Endothelial cell of umbilical vein (primary cell): ENCODE measurements around the gene NARS2. TPM values are rescaled to one million over a fixed set of nuclear protein-coding genes. Genes with fewer than 3 reads are reported as not detected.

ENCODE experiments used
- BruUV-seq: library from RNA; stranded (reverse); fragments of 400-500 nt; replicated peaks from 2 replicates; lab custom pipeline; 2021; lab: Mats Ljungman, UMichigan
- CTCF ChIA-PET: fragments of 300-600, 350-600 bp; sonication (Branson Sonifier 250); formaldehyde crosslinking; loops from one replicate; lab custom pipeline; 2021; ENCODE audit warnings: antibody characterized with exemption, inconsistent platforms; lab: Charles Lee
- POLR2A ChIA-PET: fragments of 300-600, 350-600 bp; sonication (Branson Sonifier 250); formaldehyde crosslinking; loops from one replicate; lab custom pipeline; 2021; ENCODE audit warnings: antibody characterized with exemption, inconsistent platforms; lab: Charles Lee
- DNase-seq: peaks from one replicate; pipeline ENCODE4 v3.0.0-alpha.2; 2011; ENCODE audit warnings: low read depth, low spot score
- FAIRE-seq: peaks from 2 replicates; lab custom pipeline; 2011; peaks lifted over from hg19 to GRCh38; lab: Jason Lieb, UNC
- H2AFZ ChIP-seq: 2 replicates; pipeline ENCODE4 v1.6.0; 2012; ENCODE audit warnings: low read depth, low read length, control low read depth, inconsistent platforms
- H3K27ac ChIP-seq: 2 replicates; pipeline ENCODE4 v1.5.1; 2011; ENCODE audit warnings: low read depth, mild to moderate bottlenecking, control low read depth, low read length, moderate library complexity; ENCODE audit not compliant: insufficient read depth
- H3K27me3 ChIP-seq, 2 experiments: 2 replicates each; pipeline versions ENCODE4 v1.6.0 to v1.6.1; 2011; ENCODE audit warnings: low read length in 2 of 2, mixed read lengths in 1 of 2; ENCODE audit not compliant: control insufficient read depth in 2 of 2, insufficient read depth in 2 of 2
- H3K36me3 ChIP-seq, 2 experiments: 2 replicates in 1 of 2; 3 replicates in 1 of 2; pipeline ENCODE4 v1.5.1; 2011; ENCODE audit warnings: low read length in 2 of 2, mild to moderate bottlenecking in 1 of 2, moderate library complexity in 1 of 2; ENCODE audit not compliant: control insufficient read depth in 2 of 2, insufficient read depth in 2 of 2; ENCODE audit errors: extremely low read depth in 1 of 2
- H3K4me1 ChIP-seq: 3 replicates; pipeline ENCODE4 v1.5.1; 2011; ENCODE audit warnings: mild to moderate bottlenecking, low read length; ENCODE audit not compliant: control insufficient read depth, insufficient read depth; ENCODE audit errors: extremely low read depth
- H3K4me2 ChIP-seq: 2 replicates; pipeline ENCODE4 v1.6.1; 2011; ENCODE audit warnings: low read length, control low read depth, mixed read lengths; ENCODE audit not compliant: insufficient read depth
- H3K4me3 ChIP-seq, 3 experiments: fragments of 200-600 bp in 1 of 3; sonication (generic), shearing (Covaris generic) in 1 of 3; replicated peaks in 1 of 3; 2 replicates each; pipeline ENCODE4 v1.5.1; 2011 to 2016; ENCODE audit warnings: control low read depth in 3 of 3, low read length in 3 of 3, mild to moderate bottlenecking in 2 of 3, inconsistent platforms in 1 of 3, low read depth in 1 of 3, moderate library complexity in 1 of 3; ENCODE audit not compliant: insufficient read depth in 1 of 3
- H3K79me2 ChIP-seq: 2 replicates; pipeline ENCODE4 v1.6.0; 2012; ENCODE audit warnings: low read length, inconsistent platforms; ENCODE audit not compliant: control insufficient read depth, insufficient read depth
- H3K9ac ChIP-seq: replicated peaks from 2 replicates; pipeline ENCODE3; 2011; ENCODE audit warnings: low read length, control low read depth; ENCODE audit not compliant: insufficient read depth; ENCODE audit errors: extremely low read depth
- H3K9me1 ChIP-seq: replicated peaks from 3 replicates; pipeline ENCODE4 v1.6.0; 2011; ENCODE audit warnings: mild to moderate bottlenecking, low read length; ENCODE audit not compliant: control insufficient read depth, insufficient read depth; ENCODE audit errors: extremely low read depth
- H3K9me3 ChIP-seq: replicated peaks from 2 replicates; pipeline ENCODE4 v1.5.1; 2012; ENCODE audit warnings: low read length, inconsistent platforms; ENCODE audit not compliant: control insufficient read depth, insufficient read depth
- H4K20me1 ChIP-seq: replicated peaks from 2 replicates; pipeline ENCODE3; 2011; ENCODE audit warnings: mild to moderate bottlenecking, low read length; ENCODE audit not compliant: control insufficient read depth, insufficient read depth; ENCODE audit errors: extremely low read depth
- EZH2 ChIP-seq: IDR thresholded peaks from 2 replicates; pipeline ENCODE4 v1.6.1; 2012; ENCODE audit warnings: borderline replicate concordance, low read depth, mild to moderate bottlenecking, moderate library complexity, low read length, inconsistent platforms; ENCODE audit not compliant: severe bottlenecking
- FOS ChIP-seq: IDR thresholded peaks from 2 replicates; pipeline ENCODE4 v1.6.1; 2011; ENCODE audit warnings: mild to moderate bottlenecking, low read length, moderate library complexity, borderline replicate concordance; ENCODE audit not compliant: insufficient read depth
- GATA2 ChIP-seq: IDR thresholded peaks from 2 replicates; pipeline ENCODE4 v1.7.0; 2011; ENCODE audit warnings: low read depth, mild to moderate bottlenecking, moderate library complexity, mixed read lengths, low read length; ENCODE audit not compliant: insufficient read length, insufficient read depth
- JUN ChIP-seq: IDR thresholded peaks from 2 replicates; pipeline ENCODE4 v1.6.1; 2011; ENCODE audit warnings: borderline replicate concordance, low read depth; ENCODE audit not compliant: insufficient read length, insufficient read depth
- MYC ChIP-seq: IDR thresholded peaks from one replicate; pipeline ENCODE4 v1.6.1; 2011; ENCODE audit warnings: mild to moderate bottlenecking, low read depth, low read length
- POLR2A ChIP-seq: IDR thresholded peaks from 2 replicates; pipeline ENCODE4 v1.6.1; 2012; ENCODE audit warnings: low read depth, mild to moderate bottlenecking, control low read depth, low read length
- POLR2AphosphoS5 ChIP-seq: IDR thresholded peaks from 2 replicates; pipeline ENCODE4 v1.6.1; 2012; ENCODE audit warnings: low read depth, mild to moderate bottlenecking, control low read depth, low read length, moderate library complexity; ENCODE audit not compliant: insufficient read depth
- dilution Hi-C: fragments of 300-500 bp; cut with MboI; formaldehyde crosslinking; loops from one replicate; pipeline ENCODE4 v1.15.0; 2019; ENCODE audit warnings: low sequenced_read_pairs; ENCODE audit not compliant: extremely low pct_ligation_motif_present
- intact Hi-C: fragments of 100-400 bp; cut with micrococcal nuclease; formaldehyde crosslinking; loops from one replicate; pipeline ENCODE4 v1.10.0; 2022
- polyA plus RNA-seq, 4 experiments: library from polyadenylated mRNA; depleted of rRNA in 3 of 4; stranded (reverse) in 3 of 4; unstranded in 1 of 4; fragments of >200 nt; gene quantifications; 2 replicates each; pipeline versions ENCODE4 v1.2.1 to v1.2.3, GENCODE V29; 2011 to 2012; ENCODE audit warnings: missing spikeins in 1 of 4
- total RNA-seq: library from RNA; stranded (reverse); gene quantifications from 2 replicates; pipeline ENCODE4 v1.2.3, GENCODE V29; 2021
- TF ChIP-seq, protein P1 (sequence below): IDR thresholded peaks from 2 replicates; pipeline ENCODE4 v1.6.1; 2011; ENCODE audit not compliant: insufficient read depth, insufficient read length
- TF ChIP-seq, protein P2 (sequence below), 2 donors: IDR thresholded peaks; 1 replicate in 1 of 2; 2 replicates in 1 of 2; pipeline ENCODE4 v1.5.1; 2011; ENCODE audit warnings: low read length in 2 of 2, mild to moderate bottlenecking in 2 of 2, moderate library complexity in 2 of 2, control low read depth in 1 of 2, inconsistent platforms in 1 of 2, low read depth in 1 of 2; ENCODE audit not compliant: insufficient read depth in 1 of 2; ENCODE audit errors: extremely low read depth in 1 of 2

NARS2 gene
- total and polyA plus RNA-seq, 2 donors (not counting 3 experiments of a cell fraction or from before 2014, with no cell fraction given) = 6.9 to 16.7 TPM

DNA sequence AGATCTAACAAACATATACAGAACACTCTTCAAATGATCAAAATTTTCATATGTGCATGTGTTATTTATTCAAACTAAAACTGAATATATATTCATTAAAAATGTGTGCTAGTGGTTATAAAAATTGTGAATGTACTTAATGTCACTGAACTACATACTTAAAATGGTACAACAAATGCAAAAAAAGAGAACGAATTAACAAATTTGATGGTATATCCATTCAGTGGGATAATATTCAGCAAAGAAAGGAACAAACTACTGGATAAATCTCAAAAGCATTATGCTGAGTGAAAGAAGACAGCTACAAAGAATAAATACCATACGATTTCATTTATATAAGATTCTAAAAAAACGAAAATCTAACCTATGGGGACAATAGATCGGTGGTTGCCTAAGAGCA, 64.1 kb downstream of the NARS2 start:
- no peak overlapping the region for H3K4me3 ChIP-seq
- no peaks in the 10 kb centered on the region for H4K20me1 ChIP-seq
- no peak for TF ChIP-seq MYC
- TF ChIP-seq GATA2 = no peak
- TF ChIP-seq, protein P1, sequence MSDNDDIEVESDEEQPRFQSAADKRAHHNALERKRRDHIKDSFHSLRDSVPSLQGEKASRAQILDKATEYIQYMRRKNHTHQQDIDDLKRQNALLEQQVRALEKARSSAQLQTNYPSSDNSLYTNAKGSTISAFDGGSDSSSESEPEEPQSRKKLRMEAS = no peak
- TF ChIP-seq, protein P2, sequence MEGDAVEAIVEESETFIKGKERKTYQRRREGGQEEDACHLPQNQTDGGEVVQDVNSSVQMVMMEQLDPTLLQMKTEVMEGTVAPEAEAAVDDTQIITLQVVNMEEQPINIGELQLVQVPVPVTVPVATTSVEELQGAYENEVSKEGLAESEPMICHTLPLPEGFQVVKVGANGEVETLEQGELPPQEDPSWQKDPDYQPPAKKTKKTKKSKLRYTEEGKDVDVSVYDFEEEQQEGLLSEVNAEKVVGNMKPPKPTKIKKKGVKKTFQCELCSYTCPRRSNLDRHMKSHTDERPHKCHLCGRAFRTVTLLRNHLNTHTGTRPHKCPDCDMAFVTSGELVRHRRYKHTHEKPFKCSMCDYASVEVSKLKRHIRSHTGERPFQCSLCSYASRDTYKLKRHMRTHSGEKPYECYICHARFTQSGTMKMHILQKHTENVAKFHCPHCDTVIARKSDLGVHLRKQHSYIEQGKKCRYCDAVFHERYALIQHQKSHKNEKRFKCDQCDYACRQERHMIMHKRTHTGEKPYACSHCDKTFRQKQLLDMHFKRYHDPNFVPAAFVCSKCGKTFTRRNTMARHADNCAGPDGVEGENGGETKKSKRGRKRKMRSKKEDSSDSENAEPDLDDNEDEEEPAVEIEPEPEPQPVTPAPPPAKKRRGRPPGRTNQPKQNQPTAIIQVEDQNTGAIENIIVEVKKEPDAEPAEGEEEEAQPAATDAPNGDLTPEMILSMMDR (IDR thresholded peaks at IDR 0.05; ENCODE audit: extremely low read depth in 1 of 2, insufficient read depth in 1 of 2, low read depth in 1 of 2, low read length in 2 of 2) = no peak
- TF ChIP-seq POLR2AphosphoS5 = no peak
- no peak for TF ChIP-seq EZH2
- TF ChIP-seq FOS = no peak
- no peak for TF ChIP-seq JUN
- no peak for TF ChIP-seq POLR2A
- H3K9ac ChIP-seq = no peak overlapping the region
- H3K36me3 ChIP-seq = no peaks in the 10 kb centered on the region
- H3K9me3 ChIP-seq = no peaks in the 10 kb centered on the region
- ChIA-PET POLR2A (no interaction called here), CTCF (no interaction called here)
- DNase-seq (no peak), FAIRE-seq (no peak)
- no peaks in the 10 kb centered on the region for H3K9me1 ChIP-seq
- dilution Hi-C loops (no loop called here), intact Hi-C loops (no loop called here)
- no peaks in the 10 kb centered on the region for H3K4me1 ChIP-seq
- no peaks in the 10 kb centered on the region for H3K27me3 ChIP-seq
- H3K27ac ChIP-seq = no peak overlapping the region
- no peak overlapping the region for H2AFZ ChIP-seq
- H3K79me2 ChIP-seq = no peaks in the 10 kb centered on the region
- H3K4me2 ChIP-seq = no peak overlapping the region
- BruUV-seq = no TSS peak
